Measurements from ENCODE around the gene CNN3.

DNA sequence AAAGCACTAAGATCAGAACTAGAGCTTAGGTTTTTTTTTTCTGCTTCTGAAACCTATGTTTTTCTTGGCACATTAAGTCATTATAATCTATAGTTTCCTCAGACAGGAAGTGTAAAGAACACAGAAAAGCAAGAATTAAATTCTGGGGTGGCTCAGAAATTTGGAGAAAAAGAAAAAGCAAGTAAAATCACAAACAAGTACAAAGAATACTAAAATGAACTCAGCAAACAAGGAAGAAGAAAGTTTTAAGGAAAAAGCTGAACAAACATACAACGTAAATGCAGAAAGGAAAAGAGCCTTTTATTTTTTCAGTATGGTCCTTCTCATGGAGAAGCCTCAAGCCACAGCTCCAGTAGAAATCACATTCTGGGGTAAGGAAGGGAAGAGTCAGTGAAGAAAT lies 8.6 kb upstream of the CNN3 start:
- TF ChIP-seq CTCF (IDR thresholded peaks at IDR 0.05; ENCODE audit: low read depth, low read length) (no peak), POLR2A (IDR thresholded peaks at IDR 0.05; ENCODE audit: extremely low read depth, insufficient read length) (no peak), MYC (IDR thresholded peaks at IDR 0.05; ENCODE audit: low read depth, low read length) (no peak)
- TF ChIP-seq, protein P1, sequence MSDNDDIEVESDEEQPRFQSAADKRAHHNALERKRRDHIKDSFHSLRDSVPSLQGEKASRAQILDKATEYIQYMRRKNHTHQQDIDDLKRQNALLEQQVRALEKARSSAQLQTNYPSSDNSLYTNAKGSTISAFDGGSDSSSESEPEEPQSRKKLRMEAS (IDR thresholded peaks at IDR 0.05; ENCODE audit: low read depth, low read length): no peak
